SK-N-SH treated with all-trans-retinoic acid at 6 μM for 48 hours (cell line): ENCODE measurements around the gene LHB.

ENCODE experiments used
- ATAC-seq: fragments of 200-7000 bp; cut with Tn5 transposase; 3 replicates; pipeline ENCODE4 v1.9.1; 2020; ENCODE audit warnings: mild to moderate bottlenecking, moderate library complexity
- ARNTL ChIP-seq: fragments of 450-650 bp; formaldehyde crosslinking; IDR thresholded peaks from 2 replicates; pipeline ENCODE4 v1.5.0; 2020; ENCODE audit warnings: low read depth, mild to moderate bottlenecking, moderate library complexity, borderline replicate concordance
- BACH2 ChIP-seq: fragments of 250-450 bp; sonication (Bioruptor Pico); IDR thresholded peaks from 2 replicates; pipeline ENCODE4 v1.9.0; 2021; ENCODE audit warnings: mild to moderate bottlenecking, borderline replicate concordance
- CREB5 ChIP-seq: fragments of 250-450 bp; sonication (Bioruptor Pico); IDR thresholded peaks from 2 replicates; pipeline ENCODE4 v1.5.1; 2020; ENCODE audit warnings: low read depth, mild to moderate bottlenecking, moderate library complexity
- CSDC2 ChIP-seq: fragments of 250-450 bp; sonication (Bioruptor Pico); IDR thresholded peaks from 2 replicates; pipeline ENCODE4 v1.5.0; 2020; ENCODE audit warnings: mild to moderate bottlenecking, moderate library complexity
- CSRNP3 ChIP-seq: fragments of 250-450 bp; sonication (Bioruptor Pico); IDR thresholded peaks from 2 replicates; pipeline ENCODE4 v1.5.1; 2021; ENCODE audit warnings: mild to moderate bottlenecking, moderate library complexity
- ESRRG ChIP-seq: fragments of 250-450 bp; sonication (Bioruptor Pico); IDR thresholded peaks from 2 replicates; pipeline ENCODE4 v1.6.1; 2021; ENCODE audit warnings: mild to moderate bottlenecking
- ISL1 ChIP-seq: fragments of 250-450 bp; sonication (Bioruptor Pico); IDR thresholded peaks from 2 replicates; pipeline ENCODE4 v2.1.2; 2022; ENCODE audit warnings: mild to moderate bottlenecking, moderate library complexity
- OSR1 ChIP-seq: fragments of 250-450 bp; sonication (Bioruptor Pico); IDR thresholded peaks from 2 replicates; pipeline ENCODE4 v1.8.0; 2022; ENCODE audit warnings: moderate library complexity, mild to moderate bottlenecking, inconsistent platforms
- PATZ1 ChIP-seq: fragments of 250-450 bp; sonication (Bioruptor Pico); IDR thresholded peaks from 2 replicates; pipeline ENCODE4 v1.8.0; 2020; ENCODE audit warnings: mild to moderate bottlenecking, moderate library complexity, borderline replicate concordance
- POU6F1 ChIP-seq: fragments of 250-450 bp; sonication (Bioruptor Pico); IDR thresholded peaks from 2 replicates; pipeline ENCODE4 v1.8.0; 2021; ENCODE audit warnings: low read depth, mild to moderate bottlenecking, moderate library complexity, borderline replicate concordance
- PPARA ChIP-seq: fragments of 250-450 bp; sonication (Bioruptor Pico); IDR thresholded peaks from 2 replicates; pipeline ENCODE4 v1.5.0; 2020; ENCODE audit warnings: mild to moderate bottlenecking, borderline replicate concordance
- RARB ChIP-seq: fragments of 250-450 bp; sonication (Bioruptor Pico); IDR thresholded peaks from 2 replicates; pipeline ENCODE4 v1.8.0; 2021; ENCODE audit warnings: mild to moderate bottlenecking, moderate library complexity
- TCF4 ChIP-seq: fragments of 250-450 bp; sonication (Bioruptor Pico); IDR thresholded peaks from 2 replicates; pipeline ENCODE4 v1.8.0; 2021; ENCODE audit warnings: mild to moderate bottlenecking, moderate library complexity, borderline replicate concordance
- TSHZ2 ChIP-seq: fragments of 250-450 bp; sonication (Bioruptor Pico); IDR thresholded peaks from 2 replicates; pipeline ENCODE4 v1.5.0; 2020; ENCODE audit warnings: mild to moderate bottlenecking, moderate library complexity
- ZC3H10 ChIP-seq: fragments of 250-450 bp; sonication (Bioruptor Pico); IDR thresholded peaks from 2 replicates; pipeline ENCODE4 v1.5.1; 2021; ENCODE audit warnings: mild to moderate bottlenecking, moderate library complexity
- ZFP3 ChIP-seq: fragments of 250-450 bp; sonication (Bioruptor Pico); IDR thresholded peaks from 2 replicates; pipeline ENCODE4 v1.5.0; 2020; ENCODE audit warnings: mild to moderate bottlenecking, moderate library complexity
- ZFP30 ChIP-seq: fragments of 450-650 bp; formaldehyde crosslinking; IDR thresholded peaks from 2 replicates; pipeline ENCODE4 v1.5.0; 2022; ENCODE audit warnings: mild to moderate bottlenecking, moderate library complexity
- ZNF70 ChIP-seq: fragments of 450-650 bp; formaldehyde crosslinking; IDR thresholded peaks from 2 replicates; pipeline ENCODE4 v1.5.0; 2020; ENCODE audit warnings: mild to moderate bottlenecking, moderate library complexity

LHB gene

GRCh38 chr19:48999481-49000325 is 17.2 kb downstream of the LHB start (continued):
- TF ChIP-seq CSDC2 (no peak), CSRNP3 (no peak), TCF4 (CRISPR knock-in tag) (no peak), ESRRG (no peak)

- no peak for TF ChIP-seq TCF4 (CRISPR knock-in tag)
- TF ChIP-seq ZFP3 (CRISPR knock-in tag) = no peak
- no peak for TF ChIP-seq ARNTL
- no peak for TF ChIP-seq ESRRG
- ATAC-seq = 0 out of 3 replicates have a peak, but pooled peaks have one; percentile 7
Measured at GRCh38 chr19:48997972-48998371, 18.9 kb downstream of the LHB start.

- no peak for ATAC-seq
- TF ChIP-seq ESRRG (no peak), PATZ1 (no peak), ZC3H10 (CRISPR knock-in tag) (no peak), PPARA (CRISPR knock-in tag) (no peak), RARB (CRISPR knock-in tag) (no peak), ARNTL (no peak), CSRNP3 (no peak), ZNF70 (no peak), ZFP30 (CRISPR knock-in tag) (no peak), POU6F1 (no peak), TCF4 (CRISPR knock-in tag) (no peak), OSR1 (CRISPR knock-in tag) (no peak), TSHZ2 (CRISPR knock-in tag) (no peak), ISL1 (CRISPR knock-in tag) (no peak), BACH2 (CRISPR knock-in tag) (no peak), ZFP3 (CRISPR knock-in tag) (no peak), CREB5 (CRISPR knock-in tag) (no peak)
- TF ChIP-seq, all 23 proteins: peak for 0
Measured at GRCh38 chr19:48994035-48994386, 22.9 kb downstream of the LHB start.
